Astrocyte (in vitro differentiated cells and primary cell): ENCODE results near the gene GFOD1.

ENCODE experiments used
- CTCF ChIP-seq: IDR thresholded peaks from 2 replicates; pipeline ENCODE4 v1.5.1; 2011; ENCODE audit warnings: low read depth, mild to moderate bottlenecking, inconsistent platforms, low read length, moderate library complexity; ENCODE audit not compliant: insufficient read depth
- EZH2 ChIP-seq: IDR thresholded peaks from 2 replicates; pipeline ENCODE4 v1.6.1; 2012; ENCODE audit warnings: mild to moderate bottlenecking, low read length, inconsistent platforms; ENCODE audit not compliant: insufficient read depth

- TF ChIP-seq EZH2 (no peak), CTCF (no peak)
Observed at GRCh38 chr6:13369591-13369990, 117.8 kb downstream of the GFOD1 start.
